ENCODE data around the gene GJB5.

Gene GJB5

GRCh38 chr1:34794790-34795180 lies 39.9 kb downstream of the GJB5 start:
- no peak for DNase-seq (ENCODE audit: low spot score)

- no peak for DNase-seq (ENCODE audit: low spot score)
Observed at GRCh38 chr1:34795916-34796315, 41.1 kb downstream of the GJB5 start.

- no peak for DNase-seq (ENCODE audit: low spot score)
Observed at GRCh38 chr1:34796990-34797389, 42.1 kb downstream of the GJB5 start.

GRCh38 chr1:34800214-34800613 lies 45.4 kb downstream of the GJB5 start:
- DNase-seq (ENCODE audit: low spot score), result no peak

- DNase-seq (ENCODE audit: low spot score), result no peak
Observed at GRCh38 chr1:34803770-34804169, 48.9 kb downstream of the GJB5 start.

GRCh38 chr1:34806396-34806795 lies 51.5 kb downstream of the GJB5 start:
- no peak for DNase-seq (ENCODE audit: low spot score)

All from CD4-positive, alpha-beta T cell treated with Interleukin-2 at 100 ng/mL for 4 hours (primary cell).